IPS-18c (cell line): Measurements from ENCODE around the gene PAX5.

Source experiments
- H3K4me3 ChIP-seq: 2 replicates; pipeline ENCODE4 v1.7.0; 2013; ENCODE audit warnings: low read depth, mild to moderate bottlenecking, low read length, moderate library complexity; ENCODE audit not compliant: insufficient read depth
- H3K9me3 ChIP-seq: one replicate; pipeline ENCODE4 v1.6.1; 2013; ENCODE audit warnings: mild to moderate bottlenecking, low read length, moderate library complexity; ENCODE audit not compliant: control insufficient read depth, insufficient read depth

PAX5 gene

GRCh38 chr9:36980148-36980974 is 53.7 kb downstream of the PAX5 start:
- Histone ChIP-seq H3K9me3 (no peaks in the 10 kb centered on the region), H3K4me3 (no peak overlapping the region)

GRCh38 chr9:36976371-36977030 is 57.6 kb downstream of the PAX5 start:
- Histone ChIP-seq H3K4me3 (no peak overlapping the region), H3K9me3 (peaks cover 4% of the 10 kb centered on the region)

GRCh38 chr9:36974731-36975130 is 59.3 kb downstream of the PAX5 start:
- Histone ChIP-seq H3K9me3 (peaks cover 4% of the 10 kb centered on the region), H3K4me3 (no peak overlapping the region)

- Histone ChIP-seq H3K4me3 (no peak overlapping the region), H3K9me3 (peaks cover 4% of the 10 kb centered on the region)
Measured at GRCh38 chr9:36971935-36972488, 62.1 kb downstream of the PAX5 start.

DNA sequence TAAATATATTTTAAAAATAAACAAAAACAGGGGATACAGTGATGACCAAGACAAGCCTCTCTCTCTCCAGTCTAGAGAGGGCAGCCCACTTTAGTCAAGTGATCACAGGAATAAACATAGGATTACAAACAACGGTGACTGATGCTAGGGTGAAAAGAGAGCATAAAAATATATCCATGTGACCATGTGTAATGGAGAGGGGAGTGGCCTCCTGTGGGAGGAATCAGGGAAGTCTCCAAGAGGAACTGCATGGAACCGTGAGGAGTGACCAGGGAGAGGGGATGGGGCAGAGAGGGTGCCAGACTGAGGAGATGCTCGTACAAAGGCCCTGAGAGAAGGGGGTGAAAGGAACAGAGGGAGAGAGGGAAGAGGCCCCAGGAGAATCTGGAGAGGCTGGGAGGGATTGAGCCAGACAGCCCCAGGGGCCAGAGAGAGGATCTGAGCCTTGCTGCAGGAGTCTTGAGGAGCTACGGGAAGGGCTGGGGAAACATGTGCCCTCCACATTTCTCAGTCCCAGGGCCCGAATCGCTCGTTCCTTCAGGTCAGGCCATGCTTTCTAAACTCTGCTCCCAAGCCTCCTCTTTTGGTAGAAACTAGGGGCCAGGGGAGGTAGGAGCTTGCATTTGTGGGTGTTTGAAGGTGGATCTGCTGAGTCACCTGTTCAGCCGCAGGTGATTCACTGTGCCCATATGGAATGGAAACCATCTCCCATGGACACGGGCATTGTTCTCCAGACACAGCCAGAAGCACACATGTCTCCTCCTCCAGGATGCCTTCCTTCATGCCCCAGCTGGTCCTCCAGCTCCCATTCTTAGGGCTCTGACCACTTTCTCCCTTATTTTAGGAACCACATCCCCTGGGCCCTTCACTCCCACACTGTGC is 63.8 kb downstream of the PAX5 start:
- no peak overlapping the region for H3K4me3 ChIP-seq
- H3K9me3 ChIP-seq = peaks cover 4% of the 10 kb centered on the region

DNA sequence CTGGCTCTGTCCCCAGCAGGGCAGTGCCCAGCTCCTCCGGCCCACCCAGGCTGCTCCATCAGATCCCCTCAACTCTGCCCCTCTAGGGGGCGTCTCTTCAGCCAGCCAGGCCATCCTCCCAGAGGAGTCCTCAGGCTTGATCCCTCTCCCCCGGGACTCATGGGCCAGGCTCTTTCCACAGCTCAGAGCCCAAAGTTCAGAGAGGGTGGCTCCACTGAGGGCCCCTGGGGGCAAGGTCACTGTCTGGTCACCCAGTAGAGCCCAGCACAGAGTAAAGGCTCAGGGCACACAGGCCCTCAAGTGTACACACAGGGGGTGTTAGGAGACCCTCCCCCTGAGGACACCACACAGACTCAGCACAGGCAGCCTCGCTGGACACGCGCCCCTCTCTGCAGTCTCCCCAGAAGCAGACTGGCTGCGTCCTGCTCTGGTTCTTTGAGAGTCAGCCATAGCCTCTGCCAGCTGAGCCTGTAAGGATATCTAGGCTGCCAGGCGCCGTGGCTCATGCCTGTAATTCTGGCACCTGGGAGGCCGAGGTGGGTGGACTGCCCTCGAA is 64.8 kb downstream of the PAX5 start:
- no peak overlapping the region for H3K4me3 ChIP-seq

GRCh38 chr9:36968574-36969215 is 65.4 kb downstream of the PAX5 start:
- no peaks in the 10 kb centered on the region for H3K9me3 ChIP-seq
- no peak overlapping the region for H3K4me3 ChIP-seq

More for the DNA sequence above, 64.8 kb downstream of the PAX5 start:
- no peaks in the 10 kb centered on the region for H3K9me3 ChIP-seq

- Histone ChIP-seq H3K4me3 (no peak overlapping the region), H3K9me3 (no peaks in the 10 kb centered on the region)
Measured at GRCh38 chr9:36967997-36968396, 66.1 kb downstream of the PAX5 start.

DNA sequence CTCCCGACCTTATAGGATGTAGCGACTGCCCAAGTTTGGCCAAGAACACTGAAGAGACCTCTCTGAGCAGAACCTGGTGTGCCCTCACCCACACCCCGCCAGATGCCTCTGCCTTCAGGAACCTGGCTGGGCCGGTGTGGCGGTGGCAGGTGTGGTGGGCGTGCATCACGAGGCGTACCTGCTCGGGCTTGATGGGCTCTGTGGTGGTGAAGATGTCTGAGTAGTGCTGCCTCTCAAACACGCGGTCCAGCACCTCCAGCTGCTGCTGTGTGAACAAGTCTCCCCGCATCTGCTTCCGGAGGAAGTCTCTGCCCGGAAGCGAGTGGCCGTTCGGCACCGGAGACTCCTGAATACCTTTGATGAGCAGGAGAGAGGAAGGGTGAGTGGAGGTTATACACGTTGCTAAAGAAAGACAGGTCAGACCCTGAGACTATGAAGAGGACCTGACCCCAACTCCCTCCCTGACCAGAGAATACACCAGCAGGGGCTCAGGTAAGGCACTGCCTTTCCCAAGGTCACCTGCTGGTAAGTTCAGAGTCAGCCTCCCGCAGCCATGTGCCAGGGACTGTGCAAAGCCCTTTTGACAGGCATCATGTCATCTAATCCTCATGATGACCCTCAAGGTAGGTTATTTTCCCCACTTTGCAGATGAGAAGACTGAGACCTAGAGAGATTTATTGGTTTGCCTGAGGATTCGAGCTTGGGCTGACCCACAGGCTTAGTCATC is 67.5 kb downstream of the PAX5 start:
- no peaks in the 10 kb centered on the region for H3K9me3 ChIP-seq
- H3K4me3 ChIP-seq = no peak overlapping the region

GRCh38 chr9:36964791-36965190 is 69.3 kb downstream of the PAX5 start:
- no peak overlapping the region for H3K4me3 ChIP-seq
- no peaks in the 10 kb centered on the region for H3K9me3 ChIP-seq

DNA sequence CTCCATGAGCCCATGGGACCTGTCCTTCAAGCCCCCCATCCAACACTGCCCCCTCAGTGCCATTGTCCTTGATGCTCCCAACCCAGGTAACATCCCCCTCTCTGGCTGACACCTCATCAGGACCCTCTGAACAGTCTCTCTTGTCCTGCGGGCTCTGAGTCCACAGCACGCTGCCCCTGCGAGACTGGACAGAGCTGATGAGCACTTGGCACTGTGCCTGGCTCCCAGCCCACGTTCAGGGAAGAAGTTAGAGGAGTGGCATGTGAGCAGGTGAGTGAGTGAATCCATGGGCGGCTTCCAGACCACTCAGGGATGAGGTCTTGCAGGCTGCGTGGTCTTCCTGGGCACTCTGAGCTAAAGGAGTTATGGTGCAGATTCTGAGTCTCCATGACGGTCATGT is 70.7 kb downstream of the PAX5 start:
- Histone ChIP-seq H3K9me3 (no peaks in the 10 kb centered on the region), H3K4me3 (no peak overlapping the region)

- Histone ChIP-seq H3K9me3 (no peaks in the 10 kb centered on the region), H3K4me3 (no peak overlapping the region)
Measured at GRCh38 chr9:36962691-36963090, 71.4 kb downstream of the PAX5 start.

DNA sequence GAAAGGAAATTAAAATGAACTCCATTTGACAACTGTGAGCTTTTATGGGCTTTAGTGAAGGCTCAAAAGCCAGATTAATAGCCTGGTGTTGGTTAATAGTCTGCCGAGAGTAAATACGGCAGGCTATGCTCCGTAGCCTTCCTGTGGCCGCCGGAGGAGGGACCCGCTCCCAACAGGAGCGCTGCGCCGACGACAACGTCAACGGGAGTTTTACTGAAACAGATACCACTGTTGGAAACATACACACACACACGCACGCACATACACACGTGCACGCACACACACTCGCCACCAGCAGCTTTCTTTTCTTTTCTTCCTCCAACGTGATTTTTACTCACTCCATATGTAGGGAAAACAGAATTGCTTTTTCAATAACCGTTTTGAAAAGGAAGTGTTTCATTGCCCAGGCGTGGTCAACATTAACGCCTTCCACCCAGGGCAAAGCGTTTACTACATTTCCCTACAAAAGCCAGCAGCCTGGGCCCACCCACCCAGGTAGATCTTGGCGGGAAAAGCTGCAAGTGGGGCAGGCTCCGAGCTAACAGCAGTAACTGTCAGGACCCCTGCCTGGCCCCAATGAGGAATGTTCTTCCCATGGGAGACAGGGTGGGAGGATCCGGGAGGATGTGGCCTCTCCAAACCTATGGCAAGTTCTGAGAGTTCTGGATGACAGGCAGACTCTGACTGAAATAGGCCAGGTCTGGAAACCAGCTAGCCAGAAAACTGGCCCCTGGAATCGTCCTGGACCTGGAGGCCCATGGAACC is 72.3 kb downstream of the PAX5 start:
- H3K4me3 ChIP-seq = no peak overlapping the region
- H3K9me3 ChIP-seq = no peaks in the 10 kb centered on the region

GRCh38 chr9:36961051-36961450 is 73.0 kb downstream of the PAX5 start:
- Histone ChIP-seq H3K9me3 (no peaks in the 10 kb centered on the region), H3K4me3 (no peak overlapping the region)

GRCh38 chr9:36960575-36960955 is 73.5 kb downstream of the PAX5 start:
- H3K4me3 ChIP-seq = no peak overlapping the region

More at GRCh38 chr9:36960575-36960955, 73.5 kb downstream of the PAX5 start:
- no peaks in the 10 kb centered on the region for H3K9me3 ChIP-seq
